HepG2 (cell line): ENCODE data around the gene VAC14. TPM values are rescaled to one million over a fixed set of nuclear protein-coding genes. Genes with fewer than 3 reads are reported as not detected.

Source experiments
- AGO2 ChIP-seq: fragments of 200-400 bp; formaldehyde crosslinking; optimal IDR thresholded peaks from 2 replicates; pipeline ENCODE3; 2017; ENCODE audit warnings: mild to moderate bottlenecking, low read depth, low read length, moderate library complexity
- BRCA1 ChIP-seq: sonication (generic); formaldehyde crosslinking; IDR thresholded peaks from 2 replicates; pipeline ENCODE4 v1.4.0; 2020; ENCODE audit warnings: missing genetic modification reagents
- FOSL1 ChIP-seq: sonication (generic); formaldehyde crosslinking; IDR thresholded peaks from 2 replicates; pipeline ENCODE4 v1.9.0; 2021; ENCODE audit warnings: missing genetic modification reagents, borderline replicate concordance
- FOXO4 ChIP-seq: sonication (generic); formaldehyde crosslinking; conservative IDR thresholded peaks from 2 replicates; pipeline ENCODE4 v1.8.1; 2023; ENCODE audit warnings: missing genetic modification reagents
- GABPB1 ChIP-seq: IDR thresholded peaks from 2 replicates; pipeline ENCODE4 v1.6.1; 2016; ENCODE audit warnings: mild to moderate bottlenecking, missing genetic modification reagents, moderate library complexity, missing compliant biosample characterization
- JDP2 ChIP-seq: sonication (generic); formaldehyde crosslinking; IDR thresholded peaks from 2 replicates; pipeline ENCODE4 v1.8.1; 2022; ENCODE audit warnings: missing genetic modification reagents, borderline replicate concordance
- KAT2B ChIP-seq: fragments of 150-350 bp; IDR thresholded peaks from 2 replicates; pipeline ENCODE4 v1.6.1; 2014; ENCODE audit warnings: low read depth, low read length, borderline replicate concordance
- KAT7 ChIP-seq: IDR thresholded peaks from 2 replicates; pipeline ENCODE4 v1.6.1; 2018; ENCODE audit warnings: borderline replicate concordance, missing compliant biosample characterization
- KLF12 ChIP-seq: sonication (generic); formaldehyde crosslinking; IDR thresholded peaks from 2 replicates; pipeline ENCODE4 v1.4.0; 2020; ENCODE audit warnings: missing genetic modification reagents, borderline replicate concordance
- MTA1 ChIP-seq: sonication (generic); formaldehyde crosslinking; IDR thresholded peaks from 2 replicates; pipeline ENCODE4 v1.4.0; 2020; ENCODE audit warnings: missing genetic modification reagents, mild to moderate bottlenecking, borderline replicate concordance
- NFIB ChIP-seq: sonication (generic); formaldehyde crosslinking; IDR thresholded peaks from 2 replicates; pipeline ENCODE4 v1.9.0; 2021; ENCODE audit warnings: missing genetic modification reagents, mild to moderate bottlenecking, borderline replicate concordance
- SALL2 ChIP-seq: sonication (generic); formaldehyde crosslinking; IDR thresholded peaks from 2 replicates; pipeline ENCODE4 v1.8.1; 2023; ENCODE audit warnings: mild to moderate bottlenecking, missing genetic modification reagents, inconsistent platforms
- ZBTB37 ChIP-seq: sonication (generic); formaldehyde crosslinking; IDR thresholded peaks from 2 replicates; pipeline ENCODE4 v1.4.0; 2020; ENCODE audit warnings: mild to moderate bottlenecking, missing genetic modification reagents
- ZBTB42 ChIP-seq: sonication (generic); formaldehyde crosslinking; IDR thresholded peaks from 2 replicates; pipeline ENCODE4 v1.5.0; 2020; ENCODE audit warnings: mild to moderate bottlenecking, missing genetic modification reagents
- ZFP82 ChIP-seq: sonication (generic); formaldehyde crosslinking; IDR thresholded peaks from 2 replicates; pipeline ENCODE4 v1.5.1; 2020; ENCODE audit warnings: mild to moderate bottlenecking, missing genetic modification reagents, borderline replicate concordance
- ZNF180 ChIP-seq: sonication (generic); formaldehyde crosslinking; IDR thresholded peaks from 2 replicates; pipeline ENCODE4 v1.4.0; 2020; ENCODE audit warnings: low read depth, missing genetic modification reagents, borderline replicate concordance
- ZNF263 ChIP-seq: sonication (generic); formaldehyde crosslinking; IDR thresholded peaks from 2 replicates; pipeline ENCODE4 v1.4.0; 2020; ENCODE audit warnings: missing genetic modification reagents
- ZNF557 ChIP-seq: sonication (generic); formaldehyde crosslinking; IDR thresholded peaks from 2 replicates; pipeline ENCODE4 v1.4.0; 2020; ENCODE audit warnings: missing genetic modification reagents
- ZSCAN12 ChIP-seq: sonication (generic); formaldehyde crosslinking; IDR thresholded peaks from 2 replicates; pipeline ENCODE4 v1.9.0; 2021; ENCODE audit warnings: mild to moderate bottlenecking, missing genetic modification reagents
- polyA plus RNA-seq, 8 experiments: library from polyadenylated mRNA; depleted of rRNA in 3 of 8; stranded (reverse) in 7 of 8; unstranded in 1 of 8; fragments of >200 nt; fragmentation: Illumina TruSeq in 4 of 8; extraction: Trizol in 4 of 8; gene quantifications; 2 replicates each; pipeline versions ENCODE4 v1.2.1 to v1.2.3, GENCODE V29; 2011 to 2016; ENCODE audit warnings: low read depth in 4 of 8, missing spikeins in 1 of 8, mixed read lengths in 1 of 8; ENCODE audit not compliant: insufficient read depth in 1 of 8
- total RNA-seq, 5 experiments: library from RNA; depleted of rRNA; stranded (reverse); fragments of >200 nt; fragmentation: Illumina TruSeq; extraction: Trizol; gene quantifications; 2 replicates each; pipeline ENCODE4 v1.2.3, GENCODE V29; 2016; ENCODE audit warnings: low read depth in 1 of 5
- TF ChIP-seq, protein P1 (sequence below): sonication (generic); formaldehyde crosslinking; IDR thresholded peaks from 2 replicates; pipeline ENCODE4 v1.8.1; 2023; ENCODE audit warnings: mild to moderate bottlenecking, moderate library complexity, missing genetic modification reagents
- TF ChIP-seq, protein P2 (sequence below): sonication (generic); formaldehyde crosslinking; IDR thresholded peaks from 2 replicates; pipeline ENCODE4 v1.4.0; 2020; ENCODE audit warnings: missing genetic modification reagents, low read depth, mild to moderate bottlenecking, borderline replicate concordance
- TF ChIP-seq, protein P3 (sequence below): sonication (generic); formaldehyde crosslinking; IDR thresholded peaks from 2 replicates; pipeline ENCODE4 v1.8.1; 2023; ENCODE audit warnings: mild to moderate bottlenecking, missing genetic modification reagents
- TF ChIP-seq, protein P4 (sequence below): sonication (generic); formaldehyde crosslinking; IDR thresholded peaks from 2 replicates; pipeline ENCODE4 v1.8.1; 2023; ENCODE audit warnings: mild to moderate bottlenecking, missing genetic modification reagents, borderline replicate concordance

Gene VAC14
- total and polyA plus RNA-seq, 2 of the 13 experiments (the other 11 are each of a cell fraction or from before 2014, with no cell fraction given) = 23.5 to 24.6 TPM

DNA sequence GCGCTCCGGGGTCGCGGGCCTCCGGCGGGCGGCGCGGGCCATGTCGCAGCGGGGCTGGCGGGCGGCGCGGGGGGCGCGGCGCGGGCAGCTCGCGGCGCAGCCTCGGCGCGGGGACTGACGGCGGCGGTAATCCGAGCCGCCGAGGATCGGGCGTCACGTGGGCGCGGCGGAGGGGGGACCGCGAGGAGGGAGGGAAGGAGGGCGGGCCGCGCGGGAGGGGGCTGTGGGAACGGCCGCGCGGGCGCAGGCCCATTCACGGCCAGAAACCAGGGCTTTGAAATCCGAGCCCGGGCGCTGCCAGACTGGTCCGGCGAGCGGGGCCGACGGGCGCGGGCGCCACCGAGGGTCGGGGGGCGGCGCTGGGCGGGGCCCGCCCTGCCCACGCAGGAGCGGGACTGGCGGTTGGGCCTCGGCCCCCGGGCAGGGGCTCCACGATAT, 115.0 kb downstream of the VAC14 start, which contains the start of gene MTSS2 (continued):
- TF ChIP-seq, protein P1, sequence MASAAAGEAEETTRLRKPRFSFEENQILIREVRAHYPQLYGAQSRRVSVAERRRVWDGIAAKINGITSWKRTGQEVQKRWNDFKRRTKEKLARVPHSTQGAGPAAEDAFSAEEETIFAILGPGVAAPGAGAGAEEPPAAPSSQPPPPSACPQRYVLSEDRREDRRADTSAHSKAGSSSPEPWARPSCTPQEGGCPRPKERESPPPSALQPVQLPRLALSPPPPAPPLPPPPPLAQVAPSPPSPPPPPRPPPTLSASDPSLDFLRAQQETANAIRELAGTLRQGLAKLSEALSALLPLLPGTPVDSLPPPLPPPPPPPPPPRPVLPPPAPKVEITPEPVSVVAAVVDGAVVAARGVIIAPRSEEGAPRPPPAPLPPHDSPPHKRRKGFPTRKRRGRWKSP (CRISPR knock-in tag) = no peak
- TF ChIP-seq KAT7 (CRISPR knock-in tag) (no peak; the same call in 1 of the 2 replicates), AGO2 (no peak), ZNF557 (CRISPR knock-in tag) (no peak), ZSCAN12 (CRISPR knock-in tag) (no peak), GABPB1 (CRISPR knock-in tag) (peak; percentile 44; the same call in 1 of the 2 replicates), MTA1 (CRISPR knock-in tag) (peak; percentile 12; the same call in 1 of the 2 replicates), ZBTB37 (CRISPR knock-in tag) (no peak), KAT2B (no peak), KLF12 (CRISPR knock-in tag) (peak; percentile 72; the same call in 1 of the 2 replicates), SALL2 (CRISPR knock-in tag) (no peak; the same call in 1 of the 2 replicates), BRCA1 (no peak), ZBTB42 (no peak), JDP2 (CRISPR knock-in tag) (peak; percentile 64; the same call in 1 of the 2 replicates), ZNF263 (CRISPR knock-in tag) (no peak), FOSL1 (no peak), ZNF180 (no peak), ZFP82 (no peak), NFIB (CRISPR knock-in tag) (no peak), FOXO4 (CRISPR knock-in tag) (no peak)
- TF ChIP-seq, protein P2, sequence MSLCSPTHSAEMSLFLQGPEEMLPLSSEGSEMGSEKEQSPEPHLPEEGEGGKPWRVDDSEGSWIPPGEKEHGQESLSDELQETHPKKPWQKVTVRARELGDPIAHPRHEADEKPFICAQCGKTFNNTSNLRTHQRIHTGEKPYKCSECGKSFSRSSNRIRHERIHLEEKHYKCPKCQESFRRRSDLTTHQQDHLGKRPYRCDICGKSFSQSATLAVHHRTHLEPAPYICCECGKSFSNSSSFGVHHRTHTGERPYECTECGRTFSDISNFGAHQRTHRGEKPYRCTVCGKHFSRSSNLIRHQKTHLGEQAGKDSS (CRISPR knock-in tag) = 0 out of 2 replicates have a peak, but pooled peaks have one; percentile 42
- TF ChIP-seq, protein P3, sequence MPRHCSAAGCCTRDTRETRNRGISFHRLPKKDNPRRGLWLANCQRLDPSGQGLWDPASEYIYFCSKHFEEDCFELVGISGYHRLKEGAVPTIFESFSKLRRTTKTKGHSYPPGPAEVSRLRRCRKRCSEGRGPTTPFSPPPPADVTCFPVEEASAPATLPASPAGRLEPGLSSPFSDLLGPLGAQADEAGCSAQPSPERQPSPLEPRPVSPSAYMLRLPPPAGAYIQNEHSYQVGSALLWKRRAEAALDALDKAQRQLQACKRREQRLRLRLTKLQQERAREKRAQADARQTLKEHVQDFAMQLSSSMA = no peak
- TF ChIP-seq, protein P4, sequence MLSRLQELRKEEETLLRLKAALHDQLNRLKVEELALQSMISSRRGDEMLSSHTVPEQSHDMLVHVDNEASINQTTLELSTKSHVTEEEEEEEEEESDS = no peak
